Caco-2 (cell line): Measurements from ENCODE around the gene COQ7. TPM values are rescaled to one million over a fixed set of nuclear protein-coding genes. Genes with fewer than 3 reads are reported as not detected.

Source experiments
- BruUV-seq: library from RNA; stranded (reverse); fragments of 400-500 nt; replicated peaks from 2 replicates; lab custom pipeline; 2021; lab: Mats Ljungman, UMichigan
- CTCF ChIA-PET: fragments of 300-600 bp; sonication (Branson Sonifier 250); formaldehyde crosslinking; loops from one replicate; lab custom pipeline; 2022; ENCODE audit warnings: antibody characterized with exemption; lab: Charles Lee
- POLR2A ChIA-PET: fragments of 300-600 bp; sonication (Branson Sonifier 250); formaldehyde crosslinking; loops from one replicate; lab custom pipeline; 2022; ENCODE audit warnings: antibody characterized with exemption; lab: Charles Lee
- DNase-seq, 2 experiments: peaks; one replicate each; pipeline versions ENCODE4 v3.0.0 to v3.0.0-alpha.2; 2020 to 2022
- H3K27me3 ChIP-seq: replicated peaks from 2 replicates; pipeline ENCODE4 v1.6.0; 2011; ENCODE audit warnings: low read length; ENCODE audit not compliant: control insufficient read depth, insufficient read depth
- H3K36me3 ChIP-seq: 2 replicates; pipeline ENCODE4 v1.5.1; 2011; ENCODE audit warnings: low read length; ENCODE audit not compliant: control insufficient read depth, insufficient read depth
- H3K4me1 ChIP-seq: fragments of 250-450 bp; sonication (Bioruptor Pico); 2 replicates; pipeline ENCODE4 v1.5.1; 2020; ENCODE audit warnings: mild to moderate bottlenecking
- H3K4me3 ChIP-seq: 2 replicates; pipeline ENCODE4 v1.5.1; 2011; ENCODE audit warnings: low read depth, mild to moderate bottlenecking, control low read depth, low read length
- H3K9me3 ChIP-seq: fragments of 250-450 bp; sonication (Bioruptor Pico); 2 replicates; pipeline ENCODE4 v1.5.1; 2020; ENCODE audit warnings: mild to moderate bottlenecking, moderate library complexity
- H3K27ac Mint-ChIP-seq: one replicate; pipeline ENCODE4 v1.8.0; 2022; ENCODE audit warnings: mixed read lengths; ENCODE audit not compliant: unreplicated experiment
- H3K27me3 Mint-ChIP-seq: one replicate; pipeline ENCODE4 v1.8.0; 2022; ENCODE audit warnings: mixed read lengths; ENCODE audit not compliant: insufficient read depth, unreplicated experiment
- H3K36me3 Mint-ChIP-seq: one replicate; pipeline ENCODE4 v1.8.0; 2022; ENCODE audit warnings: mild to moderate bottlenecking, mixed read lengths; ENCODE audit not compliant: insufficient read depth, unreplicated experiment
- H3K4me1 Mint-ChIP-seq: one replicate; pipeline ENCODE4 v1.8.0; 2022; ENCODE audit warnings: low read depth, mixed read lengths; ENCODE audit not compliant: unreplicated experiment
- H3K4me3 Mint-ChIP-seq: one replicate; pipeline ENCODE4 v1.8.0; 2022; ENCODE audit warnings: mild to moderate bottlenecking, moderate library complexity, mixed read lengths; ENCODE audit not compliant: unreplicated experiment
- H3K9me3 Mint-ChIP-seq: one replicate; pipeline ENCODE4 v1.8.0; 2022; ENCODE audit warnings: mixed read lengths; ENCODE audit not compliant: unreplicated experiment
- CTCF ChIP-seq, 2 experiments: fragments of 200-600 bp in 1 of 2; IDR thresholded peaks; 1 replicate in 1 of 2; 2 replicates in 1 of 2; pipeline versions ENCODE4 v1.5.1 to v1.8.0; 2011 to 2022; ENCODE audit warnings: antibody characterized with exemption in 1 of 2, control low read depth in 1 of 2, inconsistent platforms in 1 of 2, low read depth in 1 of 2, low read length in 1 of 2, mild to moderate bottlenecking in 1 of 2, moderate library complexity in 1 of 2; ENCODE audit not compliant: insufficient read depth in 1 of 2, severe bottlenecking in 1 of 2, unreplicated experiment in 1 of 2
- intact Hi-C: fragments of 100-400 bp; cut with micrococcal nuclease; formaldehyde crosslinking; loops from one replicate; pipeline ENCODE4 v1.10.0; 2022; ENCODE audit not compliant: unreplicated experiment
- total RNA-seq: library from RNA; stranded (reverse); gene quantifications from 2 replicates; pipeline ENCODE4 v1.2.3, GENCODE V29; 2022

COQ7 gene
- total RNA-seq, 1 experiment from 2014 or later, result 17.3 TPM

- no peak for TF ChIP-seq CTCF (IDR thresholded peaks at IDR 0.05; ENCODE audit: insufficient read depth in 1 of 2, low read depth in 1 of 2, low read length in 1 of 2, severe bottlenecking in 1 of 2, unreplicated experiment in 1 of 2)
- POLR2A ChIA-PET, result no interaction called here
- peaks cover 7% of the 10 kb centered on the region for H3K4me1 Mint-ChIP-seq
These were observed 48.0 kb downstream of the COQ7 start for GRCh38 chr16:19115148-19116021.

GRCh38 chr16:19116711-19117449 lies 49.5 kb downstream of the COQ7 start:
- no peak for TF ChIP-seq CTCF (IDR thresholded peaks at IDR 0.05; ENCODE audit: insufficient read depth in 1 of 2, low read depth in 1 of 2, low read length in 1 of 2, severe bottlenecking in 1 of 2, unreplicated experiment in 1 of 2)
- no peak for DNase-seq
- Histone ChIP-seq H3K4me3 (no peak overlapping the region), H3K36me3 (no peaks in the 10 kb centered on the region; the same call in 1 of the 2 replicates), H3K4me1 (peaks cover 35% of the 10 kb centered on the region), H3K27me3 (no peaks in the 10 kb centered on the region), H3K9me3 (no peaks in the 10 kb centered on the region)
- H3K27ac Mint-ChIP-seq, result no peak overlapping the region
- POLR2A ChIA-PET, result no interaction called here
- peaks cover 12% of the 10 kb centered on the region for H3K4me1 Mint-ChIP-seq
- H3K9me3 Mint-ChIP-seq, result no peaks in the 10 kb centered on the region
- intact Hi-C loops, result no loop called here
- CTCF ChIA-PET, result no interaction called here
- H3K27me3 Mint-ChIP-seq, result no peaks in the 10 kb centered on the region
- peaks cover 11% of the 10 kb centered on the region for H3K36me3 Mint-ChIP-seq
- BruUV-seq, result no TSS peak
- H3K4me3 Mint-ChIP-seq, result no peak overlapping the region

More at GRCh38 chr16:19115148-19116021, 48.0 kb downstream of the COQ7 start:
- Histone ChIP-seq H3K36me3 (no peaks in the 10 kb centered on the region; the same call in 1 of the 2 replicates), H3K4me3 (peak overlapping the region; percentile 78), H3K9me3 (no peaks in the 10 kb centered on the region), H3K4me1 (peaks cover 33% of the 10 kb centered on the region), H3K27me3 (no peaks in the 10 kb centered on the region)
- no peak for DNase-seq
- BruUV-seq, result no TSS peak
- Mint-ChIP-seq H3K36me3 (peaks cover under 1% of the 10 kb centered on the region), H3K27me3 (no peaks in the 10 kb centered on the region), H3K27ac (no peak overlapping the region), H3K9me3 (no peaks in the 10 kb centered on the region), H3K4me3 (peak overlapping the region; percentile 87)
- intact Hi-C loops, result no loop called here
- CTCF ChIA-PET, result no interaction called here

GRCh38 chr16:19118938-19119431 lies 51.6 kb downstream of the COQ7 start:
- Histone ChIP-seq H3K4me3 (no peak overlapping the region), H3K9me3 (no peaks in the 10 kb centered on the region), H3K27me3 (no peaks in the 10 kb centered on the region), H3K4me1 (peaks cover 44% of the 10 kb centered on the region), H3K36me3 (no peaks in the 10 kb centered on the region; the same call in 1 of the 2 replicates)
- intact Hi-C loops, result no loop called here
- H3K4me3 Mint-ChIP-seq, result peak overlapping the region; percentile 11
- peak overlapping the region; percentile 6 for H3K27ac Mint-ChIP-seq
- peaks cover 16% of the 10 kb centered on the region for H3K36me3 Mint-ChIP-seq
- BruUV-seq, result no TSS peak
- H3K9me3 Mint-ChIP-seq, result no peaks in the 10 kb centered on the region
- DNase-seq, result no peak
- no peak for TF ChIP-seq CTCF (IDR thresholded peaks at IDR 0.05; ENCODE audit: insufficient read depth in 1 of 2, low read depth in 1 of 2, low read length in 1 of 2, severe bottlenecking in 1 of 2, unreplicated experiment in 1 of 2)
- CTCF ChIA-PET, result no interaction called here
- POLR2A ChIA-PET, result no interaction called here
- H3K27me3 Mint-ChIP-seq, result no peaks in the 10 kb centered on the region
- H3K4me1 Mint-ChIP-seq, result peaks cover 21% of the 10 kb centered on the region
